Hypothalamus (tissue), 51 donors: ENCODE data around the gene HCRT.

Experiments
- DNase-seq, 51 donors: peaks; one replicate each; lab custom pipeline; 2025; lab: John Stamatoyannopoulos, UW

HCRT gene

DNA sequence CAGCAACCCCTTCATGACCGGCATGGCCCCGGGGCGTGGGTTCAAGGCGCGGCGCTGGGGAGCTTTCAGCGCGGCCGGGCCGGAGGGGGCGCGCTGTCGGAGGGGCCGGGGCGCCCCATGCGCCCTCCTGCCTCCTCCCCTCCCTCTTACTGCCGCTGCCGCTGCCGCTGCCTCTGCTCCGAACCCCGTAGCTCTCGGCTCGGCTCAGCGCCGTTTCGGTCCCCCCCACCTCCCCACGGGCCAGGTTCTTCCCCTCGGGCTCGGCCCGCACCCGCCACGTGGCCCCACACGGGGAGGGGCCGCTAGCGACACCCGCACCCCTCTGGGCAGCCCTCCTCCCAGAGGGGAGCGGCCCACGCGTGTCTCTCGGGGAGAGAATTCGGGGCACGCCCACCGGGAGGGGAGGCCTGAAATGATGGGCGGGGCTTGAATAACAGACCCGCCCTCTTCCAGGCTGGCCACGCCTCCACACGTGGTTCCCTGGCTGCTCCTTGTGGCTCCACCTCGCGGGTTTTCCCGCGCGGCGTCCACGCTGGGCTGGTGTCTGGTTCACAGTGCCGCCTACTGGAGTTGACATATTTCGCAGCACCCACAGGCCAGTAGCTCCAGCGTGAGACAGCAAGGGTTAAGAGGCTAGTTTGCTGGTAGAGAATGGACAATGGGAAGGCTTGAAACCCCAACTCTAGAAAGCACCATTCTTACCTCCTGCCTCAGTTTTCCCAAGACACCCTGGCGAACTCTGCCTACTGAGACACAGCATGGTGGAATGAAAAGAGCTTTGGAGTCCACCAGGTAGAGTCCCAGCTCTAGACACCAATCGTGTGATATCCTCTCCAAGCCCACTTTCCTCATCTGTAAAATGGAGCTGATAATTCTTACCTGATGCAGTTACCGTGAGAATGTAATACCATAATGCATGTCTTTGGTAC, 4.1 kb downstream of the HCRT start, which contains the start of gene KCNH4:
KCNH4 (minus strand) TSS at position 221 of the 929 bp plus-strand sequence; CDS start at position 24, 197 bp downstream.
- DNase-seq = peak in 44 of 51 donors; percentile 9 to 87 (median 62)

- no peak for DNase-seq
These were observed 4.8 kb downstream of the HCRT start for GRCh38 chr17:42180411-42180921.

- peak in 4 of 51 donors; percentile 8 to 35 (median 22) for DNase-seq
These were observed 5.3 kb downstream of the HCRT start for GRCh38 chr17:42179911-42180410.

DNA sequence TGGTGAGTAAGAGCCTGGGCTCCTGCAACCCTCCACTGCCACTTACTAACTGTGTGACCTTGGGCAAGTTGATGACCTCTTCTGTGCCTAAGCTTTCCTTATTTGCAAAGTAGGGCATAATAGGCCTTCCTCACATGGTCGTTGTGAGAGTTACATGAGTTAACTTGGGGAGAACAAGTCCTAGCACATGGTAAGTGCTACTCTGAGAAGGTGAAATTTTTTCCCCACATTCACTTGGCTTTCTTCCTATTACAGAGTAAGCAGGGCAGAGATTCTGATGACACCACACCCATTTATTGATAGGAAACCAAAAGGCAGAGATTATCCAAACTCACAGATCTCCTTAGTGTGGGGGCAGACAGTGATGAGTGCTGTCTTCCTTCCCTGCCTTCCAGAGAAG, 5.9 kb downstream of the HCRT start:
- DNase-seq = no peak

- DNase-seq = no peak
These were observed 6.4 kb downstream of the HCRT start for GRCh38 chr17:42178817-42179216.

DNA sequence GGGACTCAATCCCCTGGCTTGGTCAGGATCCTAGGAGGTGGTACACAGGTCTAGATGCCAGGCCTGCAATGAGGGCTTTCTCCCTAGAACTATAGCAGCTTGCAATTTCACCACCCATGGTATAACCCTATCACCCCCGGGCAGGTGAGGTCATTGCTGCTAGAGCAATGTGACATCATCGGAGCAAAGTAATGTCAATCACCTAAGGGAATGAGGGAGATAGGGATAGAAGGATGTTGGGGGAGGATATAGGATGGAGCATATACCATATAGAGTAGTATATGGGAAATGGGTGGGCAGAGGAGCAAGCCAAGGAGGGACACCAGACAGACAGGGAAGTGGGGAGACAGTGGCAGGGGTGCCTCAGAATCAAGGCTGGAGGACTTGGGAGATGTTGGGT, 7.6 kb downstream of the HCRT start:
- no peak for DNase-seq

DNA sequence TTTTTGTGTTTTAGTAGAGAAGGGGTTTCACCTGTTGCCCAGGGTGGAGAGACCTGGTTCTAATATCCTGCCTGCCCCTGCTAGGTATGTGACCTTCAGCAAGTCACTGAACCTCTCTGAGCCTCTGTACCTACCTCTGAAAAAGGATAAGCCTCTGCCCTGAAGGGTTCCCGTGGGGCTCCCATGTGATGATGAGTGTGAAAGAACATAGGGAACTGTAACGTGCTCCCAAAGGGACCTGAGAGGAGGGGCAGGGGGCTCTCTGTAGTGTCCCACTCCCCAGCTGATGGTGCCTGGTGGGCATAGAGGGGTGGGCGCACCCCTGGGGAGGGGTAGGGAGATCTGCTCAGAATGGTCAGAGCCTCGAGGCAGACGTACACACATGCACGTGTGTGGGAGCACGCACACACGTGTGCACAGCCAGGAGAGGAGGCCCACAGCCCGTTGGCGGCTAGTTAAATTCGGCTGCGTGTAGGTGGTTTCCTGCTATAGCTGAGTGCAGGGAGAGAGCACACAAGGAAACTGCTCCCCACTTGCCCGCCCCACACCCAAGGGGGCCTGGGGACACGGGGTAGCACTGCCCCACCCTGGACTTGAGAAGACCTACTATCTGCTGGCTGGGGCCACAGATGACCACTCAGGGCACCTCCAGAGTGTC, 11.0 kb downstream of the HCRT start:
- DNase-seq = peak in 4 of 51 donors; percentile 7 to 59 (median 26)

DNA sequence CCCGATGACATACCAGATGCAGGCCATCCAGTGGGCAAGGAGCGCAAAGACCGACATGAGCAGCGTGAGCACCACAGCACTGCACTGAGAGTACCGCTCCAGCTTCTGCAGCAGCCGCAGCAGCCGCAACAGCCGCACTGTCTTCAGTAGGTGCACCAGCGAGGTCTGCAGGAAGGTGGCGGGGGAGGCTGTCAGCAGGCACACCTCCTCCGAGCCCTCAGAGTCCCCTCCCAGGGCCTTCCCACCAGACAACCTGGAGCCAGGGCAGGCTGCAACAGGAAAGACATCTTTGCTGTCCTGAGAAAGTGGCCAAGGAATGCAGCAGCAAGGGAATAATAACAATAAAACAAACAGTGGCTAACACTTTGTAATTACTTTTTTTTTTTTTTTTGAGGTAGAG, 13.4 kb downstream of the HCRT start:
- DNase-seq = peak in 2 of 51 donors; percentile 4 to 7

DNA sequence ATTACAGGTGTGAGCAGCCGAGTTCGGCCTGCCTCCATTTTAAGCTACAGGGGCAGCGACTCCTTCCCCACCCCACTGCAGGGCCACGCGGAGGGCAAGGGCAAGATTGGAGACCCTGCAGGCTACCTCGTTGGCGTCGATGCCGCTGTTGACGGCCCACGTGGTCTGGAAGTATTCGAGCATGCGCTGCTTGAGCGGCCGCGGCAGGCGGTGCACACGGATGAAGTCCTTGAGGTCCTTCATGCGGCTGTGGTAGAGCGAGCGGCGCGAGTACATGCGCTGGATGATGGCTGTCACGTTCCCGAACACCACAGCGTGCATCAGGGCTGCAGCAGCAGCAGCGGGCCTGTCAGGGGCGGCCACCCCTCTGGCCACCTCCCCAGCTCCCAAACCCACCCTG, 15.9 kb downstream of the HCRT start:
- no peak for DNase-seq

DNA sequence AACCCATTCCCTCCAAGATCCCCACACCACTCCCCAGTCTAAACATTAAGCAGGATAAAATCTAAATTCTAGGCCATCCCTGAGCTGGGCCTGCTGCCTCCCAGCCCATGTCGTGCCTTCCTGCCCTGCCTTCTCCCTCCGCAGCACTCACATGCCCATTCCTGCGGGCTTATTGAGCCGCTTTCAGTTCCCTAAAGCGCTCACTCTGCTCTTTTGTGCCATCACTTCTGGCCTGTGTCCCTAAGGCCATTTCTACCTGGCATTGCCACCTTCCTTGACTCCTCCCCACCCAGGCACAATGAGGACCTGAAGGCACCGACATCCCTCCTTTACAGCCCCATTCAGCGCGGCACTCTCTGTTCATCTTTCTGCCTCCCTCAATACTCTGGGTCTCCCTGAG, 17.4 kb downstream of the HCRT start:
- no peak for DNase-seq

DNA sequence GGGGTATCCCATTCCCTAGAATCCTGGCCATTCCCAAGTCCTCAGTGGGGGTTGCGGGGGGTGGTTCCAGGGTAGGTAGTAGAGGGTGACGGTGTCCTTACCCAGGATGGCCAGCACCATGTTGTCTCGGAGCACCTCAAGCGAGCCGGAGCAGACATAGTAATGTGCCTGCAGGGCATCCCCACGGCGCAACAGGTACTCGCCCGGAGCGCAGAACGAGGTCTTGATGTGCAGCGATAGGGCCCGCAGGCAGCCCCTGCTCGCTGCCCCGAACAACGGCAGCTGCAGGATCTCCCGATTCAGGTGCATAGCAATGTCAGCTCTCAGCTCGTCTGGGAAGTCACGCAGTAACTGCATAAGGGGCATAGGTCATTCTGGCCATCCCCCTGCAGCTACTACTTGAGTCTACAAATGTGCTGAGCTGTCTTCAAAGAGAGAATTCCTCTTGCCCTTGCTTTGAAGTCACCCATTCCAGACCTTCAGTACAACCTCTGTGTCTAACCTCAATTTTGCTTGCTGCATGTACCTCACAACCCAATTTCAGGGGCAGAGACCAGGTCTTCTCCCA, 19.0 kb downstream of the HCRT start:
- DNase-seq = no peak

- no peak for DNase-seq
These were observed 19.5 kb downstream of the HCRT start for GRCh38 chr17:42165751-42166150.

- no peak for DNase-seq
These were observed 21.4 kb downstream of the HCRT start for GRCh38 chr17:42163696-42164407.

GRCh38 chr17:42163113-42163512, 22.1 kb downstream of the HCRT start:
- DNase-seq = peak in 1 of 51 donors; percentile 9

- DNase-seq = no peak
These were observed 24.7 kb downstream of the HCRT start for GRCh38 chr17:42160531-42160910.

GRCh38 chr17:42159796-42160530, 25.3 kb downstream of the HCRT start:
- no peak for DNase-seq

- peak in 2 of 51 donors; percentile 22 to 37 for DNase-seq
These were observed 29.6 kb downstream of the HCRT start for GRCh38 chr17:42155614-42156045.

DNA sequence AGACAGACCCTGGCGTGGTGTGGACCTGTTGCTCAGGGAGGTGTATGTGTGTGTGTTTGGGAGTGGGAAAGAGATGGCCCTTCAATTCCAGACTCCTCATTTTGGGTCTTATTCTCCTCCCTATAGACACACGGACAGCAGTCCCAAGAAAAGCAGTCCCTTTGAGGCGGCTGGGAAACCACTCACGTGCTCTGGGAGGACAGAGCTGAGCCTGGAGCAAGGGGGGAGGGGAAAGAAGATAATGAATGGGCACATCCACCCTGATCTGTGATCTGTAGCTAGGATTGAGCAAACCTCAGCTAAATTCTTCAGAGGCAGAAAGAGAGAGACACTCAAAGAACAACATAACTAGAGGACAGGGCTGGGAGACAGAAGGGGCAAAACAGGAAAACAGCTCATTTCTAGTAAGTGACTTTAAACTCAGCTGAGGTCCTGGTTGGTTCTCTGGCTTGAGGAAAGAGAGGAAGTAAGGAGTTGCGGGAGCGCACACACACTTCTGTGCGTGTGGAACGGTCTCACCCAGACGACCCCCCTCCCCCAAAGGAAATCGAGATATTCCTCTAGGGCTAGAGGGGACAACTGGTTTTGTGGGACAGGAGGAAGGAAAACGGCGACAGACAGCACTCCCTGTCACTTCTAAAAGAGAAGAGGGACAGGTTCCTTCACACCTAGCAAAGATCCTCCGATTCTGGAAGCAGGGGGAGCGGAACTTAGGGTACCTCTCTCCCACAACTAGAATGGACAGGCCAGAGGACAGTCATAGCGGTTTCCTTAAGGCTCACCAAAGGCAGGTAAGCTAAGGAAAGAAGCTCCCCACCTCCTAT, 31.1 kb downstream of the HCRT start:
- no peak for DNase-seq
